Measurements from ENCODE around the gene MLYCD.

The MLYCD gene

DNA sequence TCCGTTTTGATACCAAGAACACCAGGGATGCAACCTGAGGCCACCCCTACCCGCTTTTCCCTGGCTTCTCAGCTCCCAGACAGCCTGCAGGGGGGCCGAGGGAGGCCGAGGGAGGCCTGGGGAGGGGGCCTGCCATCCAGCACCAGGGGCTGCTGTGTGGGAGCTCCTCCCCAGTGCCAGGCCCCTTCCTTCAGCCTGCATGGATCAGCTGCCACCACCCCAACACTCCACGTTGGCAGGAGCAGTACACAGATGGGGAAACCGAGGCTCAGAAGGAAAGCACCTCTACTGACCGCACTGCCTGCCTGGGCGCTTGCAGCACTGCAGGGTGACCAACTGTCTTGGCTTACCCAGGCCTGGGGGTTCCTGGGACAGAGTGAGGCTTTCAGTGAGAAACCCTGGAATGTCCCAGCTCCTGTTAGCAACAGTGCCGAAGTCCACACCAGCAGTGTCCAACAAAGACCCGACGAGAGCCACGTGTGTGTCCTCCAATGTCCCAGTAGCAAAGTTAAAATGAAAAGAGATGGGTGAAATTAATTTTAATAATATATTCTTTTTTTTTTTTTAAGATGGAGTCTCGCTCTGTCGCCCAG lies 48.8 kb downstream of the MLYCD start:
- ChIA-PET CTCF (interaction anchor here (0.7 to 1.9 kb wide), 3 partner anchors 9 to 596 kb away, joined by 3 to 10 read pairs (median 3); no protein-coding TSS in a partner anchor), POLR2A (interaction anchor here (1.6 kb wide), 1 partner anchor 21 kb away, joined by 3 read pairs; no protein-coding TSS in a partner anchor)
- no peaks in the 10 kb centered on the region for H3K4me1 ChIP-seq (ENCODE audit: control insufficient read depth, insufficient read depth, low read length)
- H3K4me3 ChIP-seq (ENCODE audit: low read depth, low read length), result no peak overlapping the region
- H3K36me3 ChIP-seq (ENCODE audit: control insufficient read depth in 2 of 2, insufficient read depth in 1 of 2, low read length in 2 of 2), result no peaks in the 10 kb centered on the region
- no peaks in the 10 kb centered on the region for H3K9me3 ChIP-seq (ENCODE audit: control insufficient read depth, insufficient read depth, low read depth, low read length)
- no peak overlapping the region for H3K27ac ChIP-seq (ENCODE audit: extremely low read depth, low read depth, low read length)
- TF ChIP-seq ZNF416 (tag by site-specific recombination; IDR thresholded peaks at IDR 0.05) (no peak), ZNF140 (tag by site-specific recombination; IDR thresholded peaks at IDR 0.05) (no peak), GLIS1 (tag by site-specific recombination; IDR thresholded peaks at IDR 0.05) (no peak), ZBTB7A (tag by site-specific recombination; IDR thresholded peaks at IDR 0.05; ENCODE audit: low read depth) (no peak), BCL11B (tag by site-specific recombination; IDR thresholded peaks at IDR 0.05; ENCODE audit: low read depth) (no peak), ZXDB (tag by site-specific recombination; IDR thresholded peaks at IDR 0.05) (no peak), KLF1 (tag by site-specific recombination; IDR thresholded peaks at IDR 0.05) (no peak), ZNF114 (tag by site-specific recombination; IDR thresholded peaks at IDR 0.05) (no peak), ZNF645 (tag by site-specific recombination; IDR thresholded peaks at IDR 0.05) (no peak), ZNF555 (tag by site-specific recombination; conservative IDR thresholded peaks at IDR 0.05) (no peak)
- TF ChIP-seq, protein P1, sequence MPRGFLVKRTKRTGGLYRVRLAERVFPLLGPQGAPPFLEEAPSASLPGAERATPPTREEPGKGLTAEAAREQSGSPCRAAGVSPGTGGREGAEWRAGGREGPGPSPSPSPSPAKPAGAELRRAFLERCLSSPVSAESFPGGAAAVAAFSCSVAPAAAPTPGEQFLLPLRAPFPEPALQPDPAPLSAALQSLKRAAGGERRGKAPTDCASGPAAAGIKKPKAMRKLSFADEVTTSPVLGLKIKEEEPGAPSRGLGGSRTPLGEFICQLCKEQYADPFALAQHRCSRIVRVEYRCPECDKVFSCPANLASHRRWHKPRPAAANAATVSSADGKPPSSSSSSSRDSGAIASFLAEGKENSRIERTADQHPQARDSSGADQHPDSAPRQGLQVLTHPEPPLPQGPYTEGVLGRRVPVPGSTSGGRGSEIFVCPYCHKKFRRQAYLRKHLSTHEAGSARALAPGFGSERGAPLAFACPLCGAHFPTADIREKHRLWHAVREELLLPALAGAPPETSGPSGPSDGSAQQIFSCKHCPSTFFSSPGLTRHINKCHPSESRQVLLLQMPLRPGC (tag by site-specific recombination; IDR thresholded peaks at IDR 0.05), result no peak

DNA sequence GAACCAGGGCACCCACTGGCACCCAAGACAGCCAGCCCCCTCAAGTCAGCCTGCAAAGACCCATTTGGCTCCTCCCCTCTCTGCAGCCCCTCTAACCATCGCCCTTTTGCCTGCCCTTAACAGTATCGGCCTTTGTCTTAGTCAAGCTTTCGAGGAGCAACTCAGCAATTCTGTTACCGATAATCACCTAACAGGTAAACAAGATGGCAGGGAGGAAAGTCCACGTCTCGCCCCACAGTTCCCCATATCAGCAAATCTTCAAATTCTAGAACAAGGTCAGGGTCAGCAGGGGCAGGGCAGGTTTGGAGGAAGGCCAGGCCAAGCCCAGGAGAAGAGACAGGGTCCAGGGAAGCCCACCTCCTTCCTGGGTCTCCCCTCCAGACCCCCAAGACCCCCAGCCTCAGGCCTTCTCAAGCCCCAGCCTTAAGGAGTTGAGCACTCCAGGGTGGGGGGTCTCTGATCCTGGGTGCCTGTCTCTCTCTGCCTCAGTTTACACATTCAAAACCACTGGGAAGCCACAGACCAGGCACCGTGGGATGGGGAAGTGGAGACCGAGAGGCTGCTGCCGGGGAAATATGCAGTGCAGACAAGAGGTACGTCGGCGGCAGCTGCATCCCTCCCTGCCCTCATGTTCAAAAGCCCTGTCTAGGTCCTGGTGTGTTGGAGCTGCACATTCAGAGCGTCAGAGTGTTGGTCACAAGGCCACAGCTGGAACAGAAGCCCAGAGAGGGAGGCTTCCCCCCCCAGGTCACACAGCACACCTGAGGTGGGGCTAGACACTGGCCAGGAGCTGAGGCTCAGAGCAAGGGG lies 50.2 kb downstream of the MLYCD start:
- no peaks in the 10 kb centered on the region; the same call in 1 of the 2 replicates for H3K4me1 ChIP-seq (ENCODE audit: control insufficient read depth, insufficient read depth, low read length)
- no peak overlapping the region for H3K27ac ChIP-seq (ENCODE audit: extremely low read depth, low read depth, low read length)
- H3K9me3 ChIP-seq (ENCODE audit: control insufficient read depth, insufficient read depth, low read depth, low read length), result no peaks in the 10 kb centered on the region
- ChIA-PET CTCF (interaction anchor here (1.3 kb wide), 1 partner anchor 22 kb away, joined by 5 read pairs; no protein-coding TSS in a partner anchor), POLR2A (no interaction called here)
- 0 out of 2 replicates have a peak, but pooled peaks have one; percentile 36 for TF ChIP-seq ZNF768 (tag by site-specific recombination; IDR thresholded peaks at IDR 0.05)
- TF ChIP-seq, protein P2, sequence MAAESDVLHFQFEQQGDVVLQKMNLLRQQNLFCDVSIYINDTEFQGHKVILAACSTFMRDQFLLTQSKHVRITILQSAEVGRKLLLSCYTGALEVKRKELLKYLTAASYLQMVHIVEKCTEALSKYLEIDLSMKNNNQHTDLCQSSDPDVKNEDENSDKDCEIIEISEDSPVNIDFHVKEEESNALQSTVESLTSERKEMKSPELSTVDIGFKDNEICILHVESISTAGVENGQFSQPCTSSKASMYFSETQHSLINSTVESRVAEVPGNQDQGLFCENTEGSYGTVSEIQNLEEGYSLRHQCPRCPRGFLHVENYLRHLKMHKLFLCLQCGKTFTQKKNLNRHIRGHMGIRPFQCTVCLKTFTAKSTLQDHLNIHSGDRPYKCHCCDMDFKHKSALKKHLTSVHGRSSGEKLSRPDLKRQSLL (tag by site-specific recombination; IDR thresholded peaks at IDR 0.05), result no peak
- no peak overlapping the region for H3K4me3 ChIP-seq (ENCODE audit: low read depth, low read length)
- no peaks in the 10 kb centered on the region for H3K36me3 ChIP-seq (ENCODE audit: control insufficient read depth in 2 of 2, insufficient read depth in 1 of 2, low read length in 2 of 2)

- POLR2A ChIA-PET, result no interaction called here
- CTCF ChIA-PET, result interaction anchor here (1.3 kb wide), 1 partner anchor 23 kb away, joined by 5 read pairs; no protein-coding TSS in a partner anchor
- no peaks in the 10 kb centered on the region; the same call in 1 of the 2 replicates for H3K4me1 ChIP-seq (ENCODE audit: control insufficient read depth, insufficient read depth, low read length)
- no peak overlapping the region for H3K27ac ChIP-seq (ENCODE audit: extremely low read depth, low read depth, low read length)
- no peaks in the 10 kb centered on the region for H3K9me3 ChIP-seq (ENCODE audit: control insufficient read depth, insufficient read depth, low read depth, low read length)
- no peak overlapping the region for H3K4me3 ChIP-seq (ENCODE audit: low read depth, low read length)
- H3K36me3 ChIP-seq (ENCODE audit: control insufficient read depth in 2 of 2, insufficient read depth in 1 of 2, low read length in 2 of 2), result no peaks in the 10 kb centered on the region
- TF ChIP-seq TCF7L2 (IDR thresholded peaks at IDR 0.05; ENCODE audit: borderline replicate concordance, low read depth, low read length), result no peak
- no peak for TF ChIP-seq ZNF175 (tag by site-specific recombination; IDR thresholded peaks at IDR 0.05)
- no peak for TF ChIP-seq KLF8 (tag by site-specific recombination; IDR thresholded peaks at IDR 0.05)
- TF ChIP-seq, protein P3, sequence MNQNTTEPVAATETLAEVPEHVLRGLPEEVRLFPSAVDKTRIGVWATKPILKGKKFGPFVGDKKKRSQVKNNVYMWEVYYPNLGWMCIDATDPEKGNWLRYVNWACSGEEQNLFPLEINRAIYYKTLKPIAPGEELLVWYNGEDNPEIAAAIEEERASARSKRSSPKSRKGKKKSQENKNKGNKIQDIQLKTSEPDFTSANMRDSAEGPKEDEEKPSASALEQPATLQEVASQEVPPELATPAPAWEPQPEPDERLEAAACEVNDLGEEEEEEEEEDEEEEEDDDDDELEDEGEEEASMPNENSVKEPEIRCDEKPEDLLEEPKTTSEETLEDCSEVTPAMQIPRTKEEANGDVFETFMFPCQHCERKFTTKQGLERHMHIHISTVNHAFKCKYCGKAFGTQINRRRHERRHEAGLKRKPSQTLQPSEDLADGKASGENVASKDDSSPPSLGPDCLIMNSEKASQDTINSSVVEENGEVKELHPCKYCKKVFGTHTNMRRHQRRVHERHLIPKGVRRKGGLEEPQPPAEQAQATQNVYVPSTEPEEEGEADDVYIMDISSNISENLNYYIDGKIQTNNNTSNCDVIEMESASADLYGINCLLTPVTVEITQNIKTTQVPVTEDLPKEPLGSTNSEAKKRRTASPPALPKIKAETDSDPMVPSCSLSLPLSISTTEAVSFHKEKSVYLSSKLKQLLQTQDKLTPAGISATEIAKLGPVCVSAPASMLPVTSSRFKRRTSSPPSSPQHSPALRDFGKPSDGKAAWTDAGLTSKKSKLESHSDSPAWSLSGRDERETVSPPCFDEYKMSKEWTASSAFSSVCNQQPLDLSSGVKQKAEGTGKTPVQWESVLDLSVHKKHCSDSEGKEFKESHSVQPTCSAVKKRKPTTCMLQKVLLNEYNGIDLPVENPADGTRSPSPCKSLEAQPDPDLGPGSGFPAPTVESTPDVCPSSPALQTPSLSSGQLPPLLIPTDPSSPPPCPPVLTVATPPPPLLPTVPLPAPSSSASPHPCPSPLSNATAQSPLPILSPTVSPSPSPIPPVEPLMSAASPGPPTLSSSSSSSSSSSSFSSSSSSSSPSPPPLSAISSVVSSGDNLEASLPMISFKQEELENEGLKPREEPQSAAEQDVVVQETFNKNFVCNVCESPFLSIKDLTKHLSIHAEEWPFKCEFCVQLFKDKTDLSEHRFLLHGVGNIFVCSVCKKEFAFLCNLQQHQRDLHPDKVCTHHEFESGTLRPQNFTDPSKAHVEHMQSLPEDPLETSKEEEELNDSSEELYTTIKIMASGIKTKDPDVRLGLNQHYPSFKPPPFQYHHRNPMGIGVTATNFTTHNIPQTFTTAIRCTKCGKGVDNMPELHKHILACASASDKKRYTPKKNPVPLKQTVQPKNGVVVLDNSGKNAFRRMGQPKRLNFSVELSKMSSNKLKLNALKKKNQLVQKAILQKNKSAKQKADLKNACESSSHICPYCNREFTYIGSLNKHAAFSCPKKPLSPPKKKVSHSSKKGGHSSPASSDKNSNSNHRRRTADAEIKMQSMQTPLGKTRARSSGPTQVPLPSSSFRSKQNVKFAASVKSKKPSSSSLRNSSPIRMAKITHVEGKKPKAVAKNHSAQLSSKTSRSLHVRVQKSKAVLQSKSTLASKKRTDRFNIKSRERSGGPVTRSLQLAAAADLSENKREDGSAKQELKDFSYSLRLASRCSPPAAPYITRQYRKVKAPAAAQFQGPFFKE (tag by site-specific recombination; IDR thresholded peaks at IDR 0.05; ENCODE audit: borderline replicate concordance), result no peak
- no peak for TF ChIP-seq BCL11B (tag by site-specific recombination; IDR thresholded peaks at IDR 0.05; ENCODE audit: low read depth)
- no peak for TF ChIP-seq ZNF514 (tag by site-specific recombination; IDR thresholded peaks at IDR 0.05)
Observed at GRCh38 chr16:83949724-83950001, 50.7 kb downstream of the MLYCD start.

All from HEK293 (cell line).